HG03196 (cell line): ENCODE results near the gene GREB1L.

ENCODE experiments used
- ATAC-seq: cut with Tn5 transposase; IDR thresholded peaks from one replicate; pipeline ENCODE4 v1.9.1; 2021; ENCODE audit not compliant: unreplicated experiment

The GREB1L gene

DNA sequence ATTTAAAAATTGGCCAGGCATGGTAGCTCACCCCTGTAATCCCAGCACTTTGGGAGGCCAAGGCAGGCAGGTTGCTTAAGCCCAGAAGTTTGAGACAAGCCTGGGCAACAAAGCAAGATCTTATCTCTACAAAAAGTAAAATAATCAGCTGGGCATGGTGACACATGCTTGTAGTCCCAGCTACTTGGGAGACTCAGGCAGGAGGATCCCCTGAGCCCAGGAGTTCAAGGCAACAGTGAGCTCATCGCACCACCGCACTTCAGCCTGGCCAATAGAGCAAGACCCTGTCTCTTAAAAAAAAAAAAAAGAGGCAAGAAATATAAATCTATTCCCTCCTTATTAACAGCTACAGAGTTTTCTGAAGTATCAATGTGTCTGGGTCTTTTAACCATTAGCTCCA is 306.6 kb downstream of the GREB1L start:
- ATAC-seq: no peak

DNA sequence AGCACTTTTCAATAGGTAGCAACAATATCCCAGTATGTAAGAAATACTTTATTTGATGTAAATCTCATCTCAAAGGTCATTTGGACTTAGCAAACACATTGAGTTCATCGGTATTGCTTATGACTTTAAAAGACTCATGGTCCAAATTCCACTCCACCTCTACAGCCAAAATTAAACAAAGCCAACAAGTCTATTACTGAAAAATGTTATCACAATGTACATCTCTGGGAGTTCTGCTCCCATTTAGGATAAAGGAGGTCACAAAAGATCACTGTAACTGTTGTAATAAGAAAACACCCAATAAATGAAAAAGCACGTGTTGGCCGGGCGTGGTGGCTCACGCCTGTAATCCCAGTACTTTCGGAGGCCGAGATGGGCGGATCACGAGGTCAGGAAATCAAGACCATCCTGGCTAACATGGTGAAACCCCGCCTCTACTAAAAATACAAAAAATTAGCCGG is 308.5 kb downstream of the GREB1L start:
- ATAC-seq: no peak

DNA sequence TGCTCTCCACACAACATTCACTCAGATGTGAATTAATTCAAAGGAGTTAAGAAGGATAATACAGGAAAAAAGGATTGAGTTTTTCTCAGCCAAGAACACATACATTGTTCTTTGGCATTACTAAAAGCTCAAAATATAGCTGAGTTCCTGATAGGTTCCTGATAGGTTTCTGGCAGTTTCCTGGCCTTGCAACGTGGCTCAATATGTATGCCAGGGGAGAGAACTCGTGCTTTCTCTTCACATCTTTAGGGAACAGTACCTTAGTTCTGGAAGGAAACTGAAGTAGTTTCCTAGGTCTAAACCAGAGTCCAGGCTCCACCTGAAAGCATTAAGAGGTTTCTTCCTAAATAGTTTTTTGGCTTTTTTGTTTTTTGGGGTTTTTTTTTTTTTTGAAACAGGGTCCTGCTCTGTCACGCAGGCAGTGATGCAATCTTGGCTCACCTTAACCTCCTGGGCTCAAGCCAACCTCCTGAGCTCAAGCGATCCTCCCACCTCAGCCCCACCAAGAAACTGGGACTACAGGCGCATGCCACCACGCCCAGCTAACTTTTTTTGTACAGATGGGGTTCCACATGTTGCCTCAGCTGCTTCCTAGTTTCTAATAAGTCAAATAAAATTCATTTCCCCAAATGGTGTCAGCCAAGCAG is 315.7 kb downstream of the GREB1L start:
- no peak for ATAC-seq

DNA sequence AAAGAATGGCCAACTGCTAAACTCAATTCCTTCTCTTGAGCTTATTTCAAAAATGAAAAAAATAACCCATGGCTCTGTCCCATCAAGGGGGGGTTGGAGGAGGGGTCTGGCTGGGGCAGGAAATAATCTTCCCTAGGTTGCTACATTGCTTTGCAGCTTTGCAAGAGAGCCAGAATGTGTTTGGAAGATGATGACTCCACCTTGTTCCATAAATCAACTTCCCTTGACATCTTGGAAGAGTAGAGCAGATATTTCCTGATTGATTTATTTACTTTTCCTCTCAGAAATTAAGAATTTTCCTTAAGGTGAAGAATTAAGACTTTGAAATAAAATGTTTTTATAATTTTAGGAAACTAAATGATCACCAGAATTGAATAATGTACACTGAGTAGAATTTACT is 317.2 kb downstream of the GREB1L start:
- no peak for ATAC-seq

DNA sequence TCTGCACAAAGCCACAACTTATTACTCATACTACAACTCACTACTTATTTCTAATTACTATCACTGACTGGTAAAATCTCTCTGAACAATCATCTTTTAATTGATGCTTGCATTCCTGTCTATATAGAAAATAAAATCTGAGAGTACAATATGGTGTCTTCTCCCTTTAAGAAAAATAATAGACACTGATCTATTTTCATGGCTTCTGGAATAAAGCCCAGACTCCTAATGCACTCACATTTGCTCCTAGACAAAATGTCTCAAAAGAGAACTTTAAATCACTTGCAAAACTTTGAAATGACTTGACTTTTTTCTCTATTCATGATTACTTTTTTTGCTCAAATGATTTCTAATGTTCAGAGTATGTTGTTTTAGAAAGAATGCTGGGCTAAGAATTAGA is 329.7 kb downstream of the GREB1L start:
- ATAC-seq: no peak
